ENCODE data around the gene PVRIG.
"Not testable (repeated sequence)": the region's sequence is repeated elsewhere in the genome, so short reads cannot be mapped to it uniquely, and the experiment has no call there.

Gene PVRIG

DNA sequence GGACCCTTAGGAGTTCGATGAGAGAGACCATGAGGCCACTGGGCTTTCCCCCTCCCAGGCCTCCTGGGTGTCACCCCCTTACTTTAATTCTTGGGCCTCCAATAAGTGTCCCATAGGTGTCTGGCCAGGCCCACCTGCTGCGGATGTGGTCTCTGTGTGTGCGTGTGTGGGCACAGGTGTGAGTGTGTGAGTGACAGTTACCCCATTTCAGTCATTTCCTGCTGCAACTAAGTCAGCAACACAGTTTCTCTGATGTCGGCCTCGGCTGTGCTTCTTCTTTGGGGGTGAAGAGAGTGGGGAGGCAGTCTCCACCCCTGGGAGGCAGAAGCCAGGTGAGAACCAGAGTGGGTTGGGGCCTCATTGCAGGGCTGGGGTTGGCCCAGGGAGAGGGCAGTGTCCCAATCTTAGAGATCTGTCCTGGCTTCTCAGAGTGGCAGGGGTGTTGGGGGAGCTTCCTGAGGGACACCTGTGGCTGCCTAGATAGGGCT is 1.5 kb downstream of the PVRIG start:
- no peak for TF ChIP-seq EZH2phosphoT487 (IDR thresholded peaks at IDR 0.05; ENCODE audit: borderline replicate concordance)
- TF ChIP-seq, protein P1, sequence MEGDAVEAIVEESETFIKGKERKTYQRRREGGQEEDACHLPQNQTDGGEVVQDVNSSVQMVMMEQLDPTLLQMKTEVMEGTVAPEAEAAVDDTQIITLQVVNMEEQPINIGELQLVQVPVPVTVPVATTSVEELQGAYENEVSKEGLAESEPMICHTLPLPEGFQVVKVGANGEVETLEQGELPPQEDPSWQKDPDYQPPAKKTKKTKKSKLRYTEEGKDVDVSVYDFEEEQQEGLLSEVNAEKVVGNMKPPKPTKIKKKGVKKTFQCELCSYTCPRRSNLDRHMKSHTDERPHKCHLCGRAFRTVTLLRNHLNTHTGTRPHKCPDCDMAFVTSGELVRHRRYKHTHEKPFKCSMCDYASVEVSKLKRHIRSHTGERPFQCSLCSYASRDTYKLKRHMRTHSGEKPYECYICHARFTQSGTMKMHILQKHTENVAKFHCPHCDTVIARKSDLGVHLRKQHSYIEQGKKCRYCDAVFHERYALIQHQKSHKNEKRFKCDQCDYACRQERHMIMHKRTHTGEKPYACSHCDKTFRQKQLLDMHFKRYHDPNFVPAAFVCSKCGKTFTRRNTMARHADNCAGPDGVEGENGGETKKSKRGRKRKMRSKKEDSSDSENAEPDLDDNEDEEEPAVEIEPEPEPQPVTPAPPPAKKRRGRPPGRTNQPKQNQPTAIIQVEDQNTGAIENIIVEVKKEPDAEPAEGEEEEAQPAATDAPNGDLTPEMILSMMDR (conservative IDR thresholded peaks at IDR 0.05; ENCODE audit: low read length) = no peak
- Histone ChIP-seq H3K36me3 (ENCODE audit: insufficient read depth, low read length) (no peaks in the 10 kb centered on the region; the same call in 1 of the 2 replicates), H3K4me3 (ENCODE audit: low read length, poor library complexity, severe bottlenecking) (peak overlapping the region; percentile 72), H3K27me3 (ENCODE audit: insufficient read depth, low read length, poor library complexity, severe bottlenecking) (no peaks in the 10 kb centered on the region), H3K4me1 (ENCODE audit: insufficient read depth, low read length, poor library complexity, severe bottlenecking) (peaks cover 7% of the 10 kb centered on the region), H4K20me1 (ENCODE audit: insufficient read depth, low read length, poor library complexity, severe bottlenecking) (no peaks in the 10 kb centered on the region), H3K79me2 (ENCODE audit: insufficient read depth, low read length) (peaks cover 26% of the 10 kb centered on the region; the same call in 1 of the 2 replicates), H2AFZ (ENCODE audit: low read length) (no peak overlapping the region), H3K9me3 (ENCODE audit: insufficient read depth, low read depth, low read length) (no peaks in the 10 kb centered on the region), H3F3A (ENCODE audit: low read depth) (no peaks in the 10 kb centered on the region), H3K4me2 (ENCODE audit: low read depth, low read length, poor library complexity, severe bottlenecking) (peak overlapping the region; percentile 81), H3K9me2 (replicated peaks; ENCODE audit: low read depth, low read length) (no peaks in the 10 kb centered on the region), H3K9ac (ENCODE audit: low read depth, low read length, poor library complexity, severe bottlenecking) (peak overlapping the region; percentile 80)

DNA sequence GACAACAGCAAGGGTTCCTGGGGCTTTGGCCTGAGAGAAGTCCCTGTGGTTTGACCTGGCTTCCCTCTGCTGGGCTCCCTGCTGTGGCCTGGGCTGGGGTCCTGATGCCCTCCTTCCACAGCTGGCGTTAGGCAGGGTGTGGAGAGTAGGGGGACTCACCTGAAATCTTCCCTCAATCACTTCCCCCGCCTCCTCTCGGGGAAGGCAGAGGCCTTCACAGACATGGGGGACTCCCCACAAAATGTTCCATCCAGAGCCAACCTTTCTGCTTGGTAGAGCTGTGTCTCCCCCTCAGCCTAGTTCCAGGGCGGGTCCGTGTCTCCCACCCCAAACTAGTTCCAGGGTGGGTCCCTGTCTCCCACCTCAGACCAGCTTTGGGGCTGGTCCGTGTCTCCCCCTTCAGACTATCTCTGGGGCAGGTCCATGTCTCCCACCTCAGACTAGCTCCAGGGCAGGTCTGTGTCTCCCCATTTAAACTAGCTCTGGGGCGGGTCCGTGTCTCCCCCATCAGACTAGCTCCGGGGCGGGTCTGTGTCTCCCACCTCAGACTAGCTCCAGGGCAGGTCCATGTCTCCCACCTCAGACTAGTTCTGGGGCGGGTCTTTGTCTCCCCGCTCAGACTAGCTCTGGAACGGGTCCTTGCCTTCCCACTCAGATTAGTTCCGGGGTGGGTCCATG is 2.2 kb downstream of the PVRIG start:
- Histone ChIP-seq H3K4me3 (ENCODE audit: low read length, poor library complexity, severe bottlenecking) (peak overlapping the region; percentile 72), H3K4me2 (ENCODE audit: low read depth, low read length, poor library complexity, severe bottlenecking) (peak overlapping the region; percentile 81), H3K4me1 (ENCODE audit: insufficient read depth, low read length, poor library complexity, severe bottlenecking) (peaks cover 7% of the 10 kb centered on the region), H3K79me2 (ENCODE audit: insufficient read depth, low read length) (peaks cover 26% of the 10 kb centered on the region; the same call in 1 of the 2 replicates), H3K9me2 (replicated peaks; ENCODE audit: low read depth, low read length) (no peaks in the 10 kb centered on the region), H3F3A (ENCODE audit: low read depth) (no peaks in the 10 kb centered on the region), H3K27me3 (ENCODE audit: insufficient read depth, low read length, poor library complexity, severe bottlenecking) (no peaks in the 10 kb centered on the region), H3K36me3 (ENCODE audit: insufficient read depth, low read length) (no peaks in the 10 kb centered on the region; the same call in 1 of the 2 replicates), H3K9me3 (ENCODE audit: insufficient read depth, low read depth, low read length) (no peaks in the 10 kb centered on the region), H2AFZ (ENCODE audit: low read length) (no peak overlapping the region), H4K20me1 (ENCODE audit: insufficient read depth, low read length, poor library complexity, severe bottlenecking) (no peaks in the 10 kb centered on the region), H3K9ac (ENCODE audit: low read depth, low read length, poor library complexity, severe bottlenecking) (peak overlapping the region; percentile 80)
- TF ChIP-seq, protein P1 (conservative IDR thresholded peaks at IDR 0.05; ENCODE audit: low read length) = no peak
- TF ChIP-seq EZH2phosphoT487 (IDR thresholded peaks at IDR 0.05; ENCODE audit: borderline replicate concordance) = no peak

DNA sequence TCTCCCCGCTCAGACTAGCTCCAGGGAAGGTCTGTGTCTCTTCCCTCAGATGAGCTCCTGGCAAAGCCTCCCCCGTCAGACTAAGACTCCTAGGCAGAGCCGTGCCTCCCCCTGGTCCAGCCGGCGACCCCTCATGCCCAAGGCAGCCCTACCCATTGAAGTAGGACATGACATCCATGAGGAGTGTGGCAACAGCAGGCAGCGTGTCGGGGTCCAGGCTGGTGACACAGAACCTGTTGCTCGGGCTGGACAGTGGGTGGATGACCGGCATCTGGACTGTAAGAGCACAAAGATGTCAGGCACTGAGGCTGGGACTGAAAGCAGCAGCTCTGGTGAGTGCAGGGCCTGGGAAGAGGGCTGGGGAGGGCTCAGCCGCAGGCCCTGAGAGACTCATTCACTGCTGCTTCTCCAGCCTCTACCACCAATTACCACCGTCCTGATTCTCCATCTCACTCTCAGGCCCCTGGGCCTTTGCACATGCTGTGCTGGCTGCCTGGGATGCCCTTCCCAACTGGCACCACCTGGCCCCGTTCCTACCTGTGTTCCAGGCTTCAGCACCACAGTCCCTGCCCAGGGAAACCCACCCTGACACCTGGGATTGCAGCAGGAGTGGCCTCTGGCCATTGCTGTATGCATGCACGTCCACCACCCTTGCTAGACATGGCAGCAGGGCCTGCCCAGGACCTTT is 2.8 kb downstream of the PVRIG start:
- peak overlapping the region; percentile 80 for H3K9ac ChIP-seq (ENCODE audit: low read depth, low read length, poor library complexity, severe bottlenecking)
- no peaks in the 10 kb centered on the region for H3K9me3 ChIP-seq (ENCODE audit: insufficient read depth, low read depth, low read length)
- no peaks in the 10 kb centered on the region for H3F3A ChIP-seq (ENCODE audit: low read depth)
- H3K9me2 ChIP-seq (replicated peaks; ENCODE audit: low read depth, low read length) = no peaks in the 10 kb centered on the region
- TF ChIP-seq, protein P1 (conservative IDR thresholded peaks at IDR 0.05; ENCODE audit: low read length) = no peak
- no peak for TF ChIP-seq EZH2phosphoT487 (IDR thresholded peaks at IDR 0.05; ENCODE audit: borderline replicate concordance)
- H3K4me3 ChIP-seq (ENCODE audit: low read length, poor library complexity, severe bottlenecking) = peak overlapping the region; percentile 72
- H4K20me1 ChIP-seq (ENCODE audit: insufficient read depth, low read length, poor library complexity, severe bottlenecking) = no peaks in the 10 kb centered on the region
- no peaks in the 10 kb centered on the region; the same call in 1 of the 2 replicates for H3K36me3 ChIP-seq (ENCODE audit: insufficient read depth, low read length)
- peaks cover 26% of the 10 kb centered on the region; the same call in 1 of the 2 replicates for H3K79me2 ChIP-seq (ENCODE audit: insufficient read depth, low read length)
- H3K4me1 ChIP-seq (ENCODE audit: insufficient read depth, low read length, poor library complexity, severe bottlenecking) = peaks cover 7% of the 10 kb centered on the region
- H3K27me3 ChIP-seq (ENCODE audit: insufficient read depth, low read length, poor library complexity, severe bottlenecking) = no peaks in the 10 kb centered on the region
- H2AFZ ChIP-seq (ENCODE audit: low read length) = no peak overlapping the region
- peak overlapping the region; percentile 81 for H3K4me2 ChIP-seq (ENCODE audit: low read depth, low read length, poor library complexity, severe bottlenecking)

DNA sequence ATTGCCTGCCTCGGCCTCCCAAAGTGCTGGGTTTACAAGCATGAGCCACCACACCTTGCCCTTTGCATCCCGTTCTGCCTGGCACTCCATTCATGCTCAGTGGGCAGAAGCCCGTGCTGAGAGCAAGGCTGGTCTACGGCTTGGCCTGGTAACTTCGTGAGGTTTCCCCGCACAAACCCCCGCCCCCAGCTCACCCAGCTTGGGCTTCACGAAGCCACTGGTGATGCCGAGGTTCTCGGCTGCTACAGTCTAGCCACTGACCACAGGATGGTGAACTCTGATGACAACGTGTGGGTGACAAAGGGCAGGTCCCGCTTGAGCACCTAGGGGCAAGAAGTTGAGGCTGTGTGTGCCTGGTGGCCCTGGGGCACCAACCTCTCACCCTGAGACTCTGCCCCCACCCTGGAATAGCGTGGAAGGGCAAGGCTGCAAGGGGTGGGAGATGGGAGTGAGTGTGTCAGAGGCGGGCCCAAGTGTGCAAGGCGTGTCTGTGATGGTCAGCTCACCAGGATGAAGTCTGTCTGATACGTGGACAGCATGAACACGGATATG is 3.7 kb downstream of the PVRIG start:
- H3K79me2 ChIP-seq (ENCODE audit: insufficient read depth, low read length) = peaks cover 26% of the 10 kb centered on the region; the same call in 1 of the 2 replicates
- H3F3A ChIP-seq (ENCODE audit: low read depth); H3K9me2 ChIP-seq (replicated peaks; ENCODE audit: low read depth, low read length); H3K9ac ChIP-seq (ENCODE audit: low read depth, low read length, poor library complexity, severe bottlenecking); H2AFZ ChIP-seq (ENCODE audit: low read length); H3K36me3 ChIP-seq (ENCODE audit: insufficient read depth, low read length); H3K9me3 ChIP-seq (ENCODE audit: insufficient read depth, low read depth, low read length); H3K4me1 ChIP-seq (ENCODE audit: insufficient read depth, low read length, poor library complexity, severe bottlenecking); H4K20me1 ChIP-seq (ENCODE audit: insufficient read depth, low read length, poor library complexity, severe bottlenecking); H3K4me2 ChIP-seq (ENCODE audit: low read depth, low read length, poor library complexity, severe bottlenecking); H3K4me3 ChIP-seq (ENCODE audit: low read length, poor library complexity, severe bottlenecking); H3K27me3 ChIP-seq (ENCODE audit: insufficient read depth, low read length, poor library complexity, severe bottlenecking): not testable (repeated sequence)

DNA sequence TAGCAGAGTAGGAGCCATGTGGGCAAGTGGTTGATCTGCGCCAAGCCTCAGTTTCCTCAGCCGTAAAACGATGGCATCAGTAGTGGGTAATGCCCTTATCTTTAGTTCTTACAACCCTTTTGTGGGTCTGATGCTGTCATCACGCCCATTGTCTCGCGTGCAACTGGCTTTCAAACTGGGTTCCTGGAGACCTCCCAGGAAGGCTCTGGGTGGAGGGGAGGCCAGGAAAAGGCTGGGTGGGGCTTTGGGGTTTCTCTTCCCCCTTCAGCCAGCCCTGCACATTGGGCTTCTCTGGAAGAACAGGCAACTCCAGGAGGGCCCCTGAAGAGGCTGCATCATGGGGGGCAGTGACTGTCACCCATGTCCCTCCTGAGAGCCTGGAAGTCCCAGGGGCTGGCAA is 5.1 kb downstream of the PVRIG start:
- H3K27me3 ChIP-seq (ENCODE audit: insufficient read depth, low read length, poor library complexity, severe bottlenecking); H3F3A ChIP-seq (ENCODE audit: low read depth); H3K4me2 ChIP-seq (ENCODE audit: low read depth, low read length, poor library complexity, severe bottlenecking); H3K4me3 ChIP-seq (ENCODE audit: low read length, poor library complexity, severe bottlenecking); H3K36me3 ChIP-seq (ENCODE audit: insufficient read depth, low read length); H3K9me2 ChIP-seq (replicated peaks; ENCODE audit: low read depth, low read length); H3K9me3 ChIP-seq (ENCODE audit: insufficient read depth, low read depth, low read length); H4K20me1 ChIP-seq (ENCODE audit: insufficient read depth, low read length, poor library complexity, severe bottlenecking); H3K9ac ChIP-seq (ENCODE audit: low read depth, low read length, poor library complexity, severe bottlenecking); H2AFZ ChIP-seq (ENCODE audit: low read length); H3K4me1 ChIP-seq (ENCODE audit: insufficient read depth, low read length, poor library complexity, severe bottlenecking): not testable (repeated sequence)
- H3K79me2 ChIP-seq (ENCODE audit: insufficient read depth, low read length) = peaks cover 24% of the 10 kb centered on the region; the same call in 1 of the 2 replicates

Data from Loucy (cell line).